ENCODE results near the gene UBA5.

Gene UBA5

DNA sequence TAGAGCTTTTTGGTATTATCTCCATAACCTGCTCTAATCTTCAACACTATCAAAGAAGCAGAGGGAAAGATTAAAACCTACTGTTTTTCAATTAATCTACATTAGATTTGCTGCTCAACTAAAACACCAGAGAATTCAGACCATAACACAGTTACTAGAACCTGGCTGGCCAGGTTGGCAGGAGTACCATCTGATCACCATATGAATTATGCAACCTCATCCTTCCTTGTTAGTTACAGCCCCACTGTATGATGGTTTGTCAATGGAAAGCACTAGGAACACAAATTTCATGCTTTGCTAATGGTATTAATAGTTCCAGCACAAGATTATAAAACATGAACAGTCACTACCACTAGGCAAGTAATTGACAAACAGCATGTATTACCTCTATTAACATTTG is 56.2 kb downstream of the UBA5 start:
- no peak overlapping the region for H2AK5ac ChIP-seq (ENCODE audit: low read length)
- no peak overlapping the region for H4K12ac ChIP-seq (ENCODE audit: low read depth, low read length)
- H3K27ac ChIP-seq (ENCODE audit: low read depth, low read length), result no peak overlapping the region
- no peak overlapping the region for H3K4me3 ChIP-seq (ENCODE audit: low read depth, low read length)
- no peak overlapping the region for H2BK120ac ChIP-seq (ENCODE audit: insufficient read depth, low read length, poor library complexity)
- no peak for DNase-seq
- no peak overlapping the region for H4K91ac ChIP-seq (ENCODE audit: low read depth, low read length)
- peaks cover under 1% of the 10 kb centered on the region for H3K79me1 ChIP-seq (ENCODE audit: low read length)
- H2BK12ac ChIP-seq (ENCODE audit: low read length), result no peak overlapping the region
- no peak overlapping the region for H2BK5ac ChIP-seq (ENCODE audit: low read depth, low read length, poor library complexity)
- no peak overlapping the region for H3K23ac ChIP-seq (ENCODE audit: low read length)
- H3K4me1 ChIP-seq (ENCODE audit: control insufficient read depth in 1 of 2, insufficient read depth in 2 of 2, low read length in 2 of 2), result peaks cover 3 to 5% of the 10 kb centered on the region in 2 experiments
- H3K36me3 ChIP-seq (ENCODE audit: control insufficient read depth in 1 of 2, insufficient read depth in 2 of 2, low read length in 2 of 2), result peaks cover 2% of the 10 kb centered on the region in 2 experiments
- H3K9me3 ChIP-seq (ENCODE audit: insufficient read depth, low read depth, low read length), result no peaks in the 10 kb centered on the region
- no peak overlapping the region for H3K9ac ChIP-seq (ENCODE audit: low read length)
- H3K4ac ChIP-seq (ENCODE audit: low read depth, low read length), result no peak overlapping the region
- H3K79me2 ChIP-seq (ENCODE audit: control insufficient read depth, insufficient read depth, low read length, poor library complexity), result peaks cover 2% of the 10 kb centered on the region
- H2AFZ ChIP-seq (ENCODE audit: insufficient read depth, low read length, poor library complexity), result no peak overlapping the region
- H3K4me2 ChIP-seq (ENCODE audit: low read length), result no peak overlapping the region
- no peak overlapping the region for H4K8ac ChIP-seq (ENCODE audit: low read depth, low read length)
- H3K14ac ChIP-seq (ENCODE audit: low read length), result no peak overlapping the region
- no peaks in the 10 kb centered on the region for H3K27me3 ChIP-seq (ENCODE audit: insufficient read depth, low read length)
- no peak overlapping the region for H3K18ac ChIP-seq (ENCODE audit: low read length)

GRCh38 chr3:132720228-132720627 is 60.1 kb downstream of the UBA5 start:
- no peaks in the 10 kb centered on the region for H3K27me3 ChIP-seq (ENCODE audit: insufficient read depth, low read length)

GRCh38 chr3:132721479-132722164 is 61.5 kb downstream of the UBA5 start:
- no peak overlapping the region for H2AK5ac ChIP-seq (ENCODE audit: low read length)
- no peaks in the 10 kb centered on the region for H3K36me3 ChIP-seq (ENCODE audit: control insufficient read depth in 1 of 2, insufficient read depth in 2 of 2, low read length in 2 of 2)
- H3K9me3 ChIP-seq (ENCODE audit: insufficient read depth, low read depth, low read length), result no peaks in the 10 kb centered on the region
- no peaks in the 10 kb centered on the region for H3K27me3 ChIP-seq (ENCODE audit: insufficient read depth, low read length)
- no peak overlapping the region for H2BK12ac ChIP-seq (ENCODE audit: low read length)
- peak overlapping the region; percentile 94 for H3K27ac ChIP-seq (ENCODE audit: low read depth, low read length)
- H3K9ac ChIP-seq (ENCODE audit: low read length), result peak overlapping the region; percentile 73
- no CpG with 5 or more reads among the region's 47 CpGs for WGBS (ENCODE audit: extremely low coverage, insufficient coverage, insufficient read length)
- H3K79me1 ChIP-seq (ENCODE audit: low read length), result peaks cover 10% of the 10 kb centered on the region
- H3K4me1 ChIP-seq (ENCODE audit: control insufficient read depth in 1 of 2, insufficient read depth in 2 of 2, low read length in 2 of 2), result peaks cover 4 to 5% of the 10 kb centered on the region in 2 experiments
- peak overlapping the region; percentile 92 for H2BK5ac ChIP-seq (ENCODE audit: low read depth, low read length, poor library complexity)
- H3K79me2 ChIP-seq (ENCODE audit: control insufficient read depth, insufficient read depth, low read length, poor library complexity), result peaks cover 10% of the 10 kb centered on the region
- DNase-seq, result peak; percentile 70 to 83
- peak overlapping the region; percentile 70 for H3K18ac ChIP-seq (ENCODE audit: low read length)
- H3K4me2 ChIP-seq (ENCODE audit: low read length), result peak overlapping the region; percentile 86
- peak overlapping the region; percentile 87 for H4K8ac ChIP-seq (ENCODE audit: low read depth, low read length)
- H3K23ac ChIP-seq (ENCODE audit: low read length), result no peak overlapping the region
- H2BK120ac ChIP-seq (ENCODE audit: insufficient read depth, low read length, poor library complexity), result peak overlapping the region; percentile 35
- H4K12ac ChIP-seq (ENCODE audit: low read depth, low read length), result peak overlapping the region; percentile 94
- peak overlapping the region; percentile 98 for H2AFZ ChIP-seq (ENCODE audit: insufficient read depth, low read length, poor library complexity)
- H3K4me3 ChIP-seq (ENCODE audit: low read depth, low read length), result peak overlapping the region; percentile 100
- peak overlapping the region; percentile 85 for H3K4ac ChIP-seq (ENCODE audit: low read depth, low read length)
- peak overlapping the region; percentile 94 for H3K14ac ChIP-seq (ENCODE audit: low read length)
- H4K91ac ChIP-seq (ENCODE audit: low read depth, low read length), result peak overlapping the region; percentile 66

More at GRCh38 chr3:132720228-132720627, 60.1 kb downstream of the UBA5 start:
- peak overlapping the region; percentile 23 for H3K4me2 ChIP-seq (ENCODE audit: low read length)
- H3K18ac ChIP-seq (ENCODE audit: low read length), result no peak overlapping the region
- H3K9me3 ChIP-seq (ENCODE audit: insufficient read depth, low read depth, low read length), result no peaks in the 10 kb centered on the region
- H3K79me1 ChIP-seq (ENCODE audit: low read length), result peaks cover 10% of the 10 kb centered on the region
- no peak overlapping the region for H2BK5ac ChIP-seq (ENCODE audit: low read depth, low read length, poor library complexity)
- H2BK12ac ChIP-seq (ENCODE audit: low read length), result no peak overlapping the region
- peaks cover 10% of the 10 kb centered on the region for H3K79me2 ChIP-seq (ENCODE audit: control insufficient read depth, insufficient read depth, low read length, poor library complexity)
- peaks cover 4 to 5% of the 10 kb centered on the region in 2 experiments for H3K4me1 ChIP-seq (ENCODE audit: control insufficient read depth in 1 of 2, insufficient read depth in 2 of 2, low read length in 2 of 2)
- H3K23ac ChIP-seq (ENCODE audit: low read length), result no peak overlapping the region
- no peak overlapping the region for H3K4me3 ChIP-seq (ENCODE audit: low read depth, low read length)
- H2BK120ac ChIP-seq (ENCODE audit: insufficient read depth, low read length, poor library complexity), result no peak overlapping the region
- WGBS (ENCODE audit: extremely low coverage, insufficient coverage, insufficient read length), result no CpG with 5 or more reads among the region's 6 CpGs
- H3K14ac ChIP-seq (ENCODE audit: low read length), result no peak overlapping the region
- DNase-seq, result peak in 1 of 2 donors; percentile 4
- no peak overlapping the region for H3K9ac ChIP-seq (ENCODE audit: low read length)
- H3K27ac ChIP-seq (ENCODE audit: low read depth, low read length), result no peak overlapping the region
- H2AFZ ChIP-seq (ENCODE audit: insufficient read depth, low read length, poor library complexity), result no peak overlapping the region
- no peak overlapping the region for H4K12ac ChIP-seq (ENCODE audit: low read depth, low read length)
- no peak overlapping the region for H4K8ac ChIP-seq (ENCODE audit: low read depth, low read length)
- H3K36me3 ChIP-seq (ENCODE audit: control insufficient read depth in 1 of 2, insufficient read depth in 2 of 2, low read length in 2 of 2), result peaks cover 0 to 2% of the 10 kb centered on the region in 2 experiments
- no peak overlapping the region for H2AK5ac ChIP-seq (ENCODE audit: low read length)
- H4K91ac ChIP-seq (ENCODE audit: low read depth, low read length), result no peak overlapping the region
- no peak overlapping the region for H3K4ac ChIP-seq (ENCODE audit: low read depth, low read length)

DNA sequence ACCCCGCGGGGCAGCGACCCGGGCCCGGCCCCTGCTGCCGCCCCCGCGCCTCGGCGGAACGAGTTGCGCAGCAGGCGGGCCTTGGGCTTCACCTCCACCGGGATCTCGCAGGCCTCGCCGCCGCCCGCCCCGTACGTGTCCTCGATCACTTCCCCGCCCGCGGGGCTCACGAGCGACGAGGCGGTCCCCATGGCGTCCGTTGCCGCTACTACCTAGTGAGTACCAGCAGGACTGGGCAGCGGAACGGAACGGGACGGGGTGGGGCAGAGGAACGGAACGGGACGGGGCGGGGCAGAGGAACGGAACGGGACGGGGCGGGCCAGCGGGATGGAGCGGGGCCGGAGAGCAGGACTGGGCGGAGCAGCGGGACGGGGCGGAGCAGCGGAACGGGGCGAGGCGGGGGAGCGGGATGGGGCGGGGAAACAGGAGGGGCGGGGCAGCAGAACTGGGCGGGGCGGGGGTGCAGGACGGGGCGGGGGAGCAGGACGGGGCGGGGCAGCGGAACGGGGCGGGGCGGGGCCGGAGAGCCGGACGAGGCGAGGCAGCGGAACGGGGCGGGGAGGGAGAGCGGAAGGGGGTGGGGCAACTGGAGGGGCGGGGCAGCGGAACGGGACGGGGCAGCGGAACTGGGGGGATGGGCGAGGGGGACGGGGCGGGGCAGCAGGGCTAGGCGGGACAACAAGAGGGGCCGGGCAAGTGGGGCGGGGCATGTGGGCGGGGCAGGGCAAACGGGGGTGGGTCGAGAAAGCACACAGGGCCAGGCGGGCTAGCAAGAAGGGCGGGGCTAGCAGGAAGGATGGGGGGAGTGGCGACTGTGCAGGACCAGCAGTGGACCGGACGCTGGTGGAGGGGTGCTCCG is 62.3 kb downstream of the UBA5 start, which contains the start of gene NPHP3:
Gene NPHP3, minus strand, starts transcription at position 245 of the 859 bp plus-strand sequence. Its CDS starts 54 bp downstream, at position 191.
- Histone ChIP-seq H4K91ac (ENCODE audit: low read depth, low read length) (peak within 1 kb of the TSS; percentile 79), H3K14ac (ENCODE audit: low read length) (peak within 1 kb of the TSS; percentile 94), H3K9me3 (ENCODE audit: insufficient read depth, low read depth, low read length) (no peaks in the 10 kb centered on the region), H3K27ac (ENCODE audit: low read depth, low read length) (peak within 1 kb of the TSS; percentile 97), H3K27me3 (ENCODE audit: insufficient read depth, low read length) (no peaks in the 10 kb centered on the region), H3K23ac (ENCODE audit: low read length) (no peak within 1 kb of the TSS), H4K8ac (ENCODE audit: low read depth, low read length) (peak within 1 kb of the TSS; percentile 98), H2AFZ (ENCODE audit: insufficient read depth, low read length, poor library complexity) (peak within 1 kb of the TSS; percentile 98), H2AK5ac (ENCODE audit: low read length) (no peak within 1 kb of the TSS), H3K4me1 (ENCODE audit: control insufficient read depth in 1 of 2, insufficient read depth in 2 of 2, low read length in 2 of 2) (peaks cover 4 to 5% of the 10 kb centered on the region in 2 experiments), H2BK120ac (ENCODE audit: insufficient read depth, low read length, poor library complexity) (peak within 1 kb of the TSS; percentile 68), H3K18ac (ENCODE audit: low read length) (peak within 1 kb of the TSS; percentile 92), H2BK12ac (ENCODE audit: low read length) (no peak within 1 kb of the TSS), H3K9ac (ENCODE audit: low read length) (peak within 1 kb of the TSS; percentile 73), H3K4me2 (ENCODE audit: low read length) (peak within 1 kb of the TSS; percentile 87), H3K79me1 (ENCODE audit: low read length) (peaks cover 10% of the 10 kb centered on the region), H3K4ac (ENCODE audit: low read depth, low read length) (peak within 1 kb of the TSS; percentile 85), H2BK5ac (ENCODE audit: low read depth, low read length, poor library complexity) (peak within 1 kb of the TSS; percentile 96), H3K79me2 (ENCODE audit: control insufficient read depth, insufficient read depth, low read length, poor library complexity) (peaks cover 10% of the 10 kb centered on the region), H3K4me3 (ENCODE audit: low read depth, low read length) (peak within 1 kb of the TSS; percentile 100), H3K36me3 (ENCODE audit: control insufficient read depth in 1 of 2, insufficient read depth in 2 of 2, low read length in 2 of 2) (no peaks in the 10 kb centered on the region), H4K12ac (ENCODE audit: low read depth, low read length) (peak within 1 kb of the TSS; percentile 94)
- no CpG with 5 or more reads among the region's 96 CpGs for WGBS (ENCODE audit: extremely low coverage, insufficient coverage, insufficient read length)
- peak; percentile 83 to 88 for DNase-seq
